Measurements from ENCODE around the gene AIF1L.

Gene AIF1L

DNA sequence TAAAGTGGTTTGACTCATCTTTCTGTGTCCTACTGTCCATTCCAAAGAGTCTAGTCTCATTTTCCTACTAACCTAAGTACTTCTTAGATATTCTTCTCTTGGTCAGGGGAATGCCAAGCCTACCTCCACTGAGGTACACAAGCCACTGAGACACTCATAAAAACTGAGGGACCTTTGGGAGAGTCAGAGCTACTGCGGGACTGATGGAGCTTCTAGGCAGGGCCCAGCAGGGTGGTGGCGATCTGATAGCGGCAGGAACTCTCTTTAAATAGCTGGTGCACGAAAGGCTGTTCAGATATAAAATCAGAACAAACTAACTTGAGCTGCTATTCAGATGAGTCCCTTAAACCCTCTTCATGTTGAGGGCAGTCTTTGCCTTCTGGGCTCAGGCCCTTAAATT, 43.8 kb downstream of the AIF1L start:
- H3K9me2 ChIP-seq (replicated peaks; ENCODE audit: insufficient read depth, low read length): no peaks in the 10 kb centered on the region
- H3K9me3 ChIP-seq (ENCODE audit: insufficient read depth, low read length): no peaks in the 10 kb centered on the region
- H3F3A ChIP-seq (ENCODE audit: insufficient read depth): no peaks in the 10 kb centered on the region
- H3K9ac ChIP-seq (ENCODE audit: low read length): no peak overlapping the region
- no peaks in the 10 kb centered on the region for H3K79me2 ChIP-seq (ENCODE audit: insufficient read depth, low read length)
- no peak overlapping the region for H2AFZ ChIP-seq (ENCODE audit: low read depth, low read length, severe bottlenecking)
- H3K4me3 ChIP-seq (ENCODE audit: insufficient read depth, low read length, poor library complexity, severe bottlenecking): no peak overlapping the region
- H3K4me2 ChIP-seq (ENCODE audit: low read depth, low read length, poor library complexity, severe bottlenecking): no peak overlapping the region
- peaks cover 28% of the 10 kb centered on the region; the same call in 1 of the 2 replicates for H3K36me3 ChIP-seq (ENCODE audit: low read length)
- H3K27ac ChIP-seq (ENCODE audit: low read depth, low read length): no peak overlapping the region
- no peak for TF ChIP-seq EZH2phosphoT487 (conservative IDR thresholded peaks at IDR 0.05; ENCODE audit: low read length)
- TF ChIP-seq CTCF (IDR thresholded peaks at IDR 0.05; ENCODE audit: insufficient read depth, low read length, poor library complexity, severe bottlenecking): no peak
- no peaks in the 10 kb centered on the region for H4K20me1 ChIP-seq (ENCODE audit: low read depth, low read length)
- no peaks in the 10 kb centered on the region for H3K27me3 ChIP-seq (ENCODE audit: low read length)

DNA sequence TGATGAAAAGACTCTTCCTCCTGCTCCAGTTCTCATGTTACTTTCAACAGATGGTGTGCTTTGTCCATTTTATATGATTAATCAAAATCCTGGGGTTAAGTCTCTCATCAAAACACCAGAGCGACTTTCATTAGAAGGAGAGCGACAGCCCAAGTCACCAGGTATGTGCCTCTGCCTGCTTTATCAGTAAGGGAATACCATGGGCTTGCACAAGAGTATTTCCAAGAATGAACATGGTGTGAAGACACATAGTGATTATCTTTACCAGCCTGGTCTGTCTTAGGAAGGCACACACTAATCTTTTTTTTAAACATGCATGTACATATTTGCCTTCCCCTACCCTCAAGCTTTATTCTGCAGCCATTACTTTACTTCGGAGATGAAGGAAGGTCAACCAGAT, 44.2 kb downstream of the AIF1L start:
- H3K27me3 ChIP-seq (ENCODE audit: low read length): no peaks in the 10 kb centered on the region

DNA sequence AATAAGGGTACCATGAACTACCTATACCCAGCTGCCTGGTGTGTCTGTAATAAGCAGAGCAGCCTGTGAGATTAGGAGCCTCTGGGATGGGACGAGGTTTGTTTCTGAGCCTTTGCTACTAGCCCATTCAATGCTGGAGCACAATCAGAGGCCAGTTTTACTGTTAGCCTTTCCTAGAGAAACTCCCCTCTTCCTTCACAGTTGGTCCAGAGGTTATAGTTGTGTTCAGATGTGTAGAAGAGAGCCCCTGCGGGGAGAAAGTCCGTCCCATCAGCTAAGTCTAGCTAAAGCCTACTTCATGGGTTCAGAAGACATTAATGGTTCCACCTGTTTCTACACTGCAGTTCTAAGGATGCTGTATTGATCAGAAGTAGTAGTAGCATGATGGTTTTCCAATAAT, 45.8 kb downstream of the AIF1L start:
- Histone ChIP-seq H4K20me1 (ENCODE audit: low read depth, low read length) (no peaks in the 10 kb centered on the region), H3F3A (ENCODE audit: insufficient read depth) (no peaks in the 10 kb centered on the region), H3K9me3 (ENCODE audit: insufficient read depth, low read length) (no peaks in the 10 kb centered on the region), H3K9ac (ENCODE audit: low read length) (no peak overlapping the region), H2AFZ (ENCODE audit: low read depth, low read length, severe bottlenecking) (no peak overlapping the region), H3K4me2 (ENCODE audit: low read depth, low read length, poor library complexity, severe bottlenecking) (no peak overlapping the region), H3K27me3 (ENCODE audit: low read length) (no peaks in the 10 kb centered on the region), H3K27ac (ENCODE audit: low read depth, low read length) (no peak overlapping the region), H3K79me2 (ENCODE audit: insufficient read depth, low read length) (no peaks in the 10 kb centered on the region), H3K4me3 (ENCODE audit: insufficient read depth, low read length, poor library complexity, severe bottlenecking) (no peak overlapping the region), H3K36me3 (ENCODE audit: low read length) (peaks cover 30% of the 10 kb centered on the region; the same call in 1 of the 2 replicates), H3K9me2 (replicated peaks; ENCODE audit: insufficient read depth, low read length) (no peaks in the 10 kb centered on the region)
- TF ChIP-seq EZH2phosphoT487 (conservative IDR thresholded peaks at IDR 0.05; ENCODE audit: low read length) (no peak), CTCF (IDR thresholded peaks at IDR 0.05; ENCODE audit: insufficient read depth, low read length, poor library complexity, severe bottlenecking) (no peak)

More for the DNA sequence above, 44.2 kb downstream of the AIF1L start:
- Histone ChIP-seq H3K27ac (ENCODE audit: low read depth, low read length) (no peak overlapping the region), H4K20me1 (ENCODE audit: low read depth, low read length) (no peaks in the 10 kb centered on the region), H2AFZ (ENCODE audit: low read depth, low read length, severe bottlenecking) (no peak overlapping the region), H3K36me3 (ENCODE audit: low read length) (peaks cover 26% of the 10 kb centered on the region; the same call in 1 of the 2 replicates), H3K9me3 (ENCODE audit: insufficient read depth, low read length) (no peaks in the 10 kb centered on the region), H3K4me3 (ENCODE audit: insufficient read depth, low read length, poor library complexity, severe bottlenecking) (no peak overlapping the region), H3K4me2 (ENCODE audit: low read depth, low read length, poor library complexity, severe bottlenecking) (no peak overlapping the region), H3F3A (ENCODE audit: insufficient read depth) (no peaks in the 10 kb centered on the region), H3K79me2 (ENCODE audit: insufficient read depth, low read length) (no peaks in the 10 kb centered on the region), H3K9ac (ENCODE audit: low read length) (no peak overlapping the region), H3K9me2 (replicated peaks; ENCODE audit: insufficient read depth, low read length) (no peaks in the 10 kb centered on the region)
- no peak for TF ChIP-seq EZH2phosphoT487 (conservative IDR thresholded peaks at IDR 0.05; ENCODE audit: low read length)
- no peak for TF ChIP-seq CTCF (IDR thresholded peaks at IDR 0.05; ENCODE audit: insufficient read depth, low read length, poor library complexity, severe bottlenecking)
